MM.1S (cell line): ENCODE results near the gene MAPKAPK3.

Experiments
- EZH2 ChIP-seq: fragments of 300-600 bp; sonication (generic); optimal IDR thresholded peaks from 2 replicates; pipeline ENCODE3; 2017; ENCODE audit warnings: low read depth, mild to moderate bottlenecking, antibody characterized with exemption, low read length, mixed read lengths
- TF ChIP-seq, protein P1 (sequence below): fragments of 300-600 bp; sonication (generic); IDR thresholded peaks from 2 replicates; pipeline ENCODE4 v1.5.1; 2016; ENCODE audit warnings: antibody characterized with exemption, low read length, mixed read lengths

DNA sequence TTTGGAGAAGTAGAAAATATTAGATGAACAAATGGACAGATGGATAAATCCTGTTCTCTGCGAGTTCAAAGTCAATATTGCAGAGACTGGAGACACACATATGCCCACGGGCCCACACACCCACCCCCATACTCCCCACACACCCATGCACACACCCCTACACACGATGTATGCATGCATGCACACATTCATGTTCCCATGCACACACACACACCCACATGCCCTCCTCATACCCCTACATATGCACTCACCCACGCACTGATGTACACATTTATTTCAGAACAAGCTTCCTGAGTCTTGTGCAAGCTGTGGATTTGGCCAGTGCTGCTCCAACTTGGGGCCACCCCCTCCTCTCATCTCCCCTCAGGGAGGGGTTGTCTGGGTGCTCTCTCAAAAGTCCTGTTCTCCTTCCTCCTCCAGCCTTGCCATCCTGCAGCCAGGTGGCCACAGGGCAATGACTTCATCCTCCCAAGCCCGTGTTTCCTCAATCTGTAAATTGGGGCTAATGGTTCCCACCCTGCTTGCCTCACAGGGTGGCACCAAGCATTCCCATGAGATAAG lies 16.4 kb downstream of the MAPKAPK3 start:
- TF ChIP-seq EZH2, result no peak
- TF ChIP-seq, protein P1, sequence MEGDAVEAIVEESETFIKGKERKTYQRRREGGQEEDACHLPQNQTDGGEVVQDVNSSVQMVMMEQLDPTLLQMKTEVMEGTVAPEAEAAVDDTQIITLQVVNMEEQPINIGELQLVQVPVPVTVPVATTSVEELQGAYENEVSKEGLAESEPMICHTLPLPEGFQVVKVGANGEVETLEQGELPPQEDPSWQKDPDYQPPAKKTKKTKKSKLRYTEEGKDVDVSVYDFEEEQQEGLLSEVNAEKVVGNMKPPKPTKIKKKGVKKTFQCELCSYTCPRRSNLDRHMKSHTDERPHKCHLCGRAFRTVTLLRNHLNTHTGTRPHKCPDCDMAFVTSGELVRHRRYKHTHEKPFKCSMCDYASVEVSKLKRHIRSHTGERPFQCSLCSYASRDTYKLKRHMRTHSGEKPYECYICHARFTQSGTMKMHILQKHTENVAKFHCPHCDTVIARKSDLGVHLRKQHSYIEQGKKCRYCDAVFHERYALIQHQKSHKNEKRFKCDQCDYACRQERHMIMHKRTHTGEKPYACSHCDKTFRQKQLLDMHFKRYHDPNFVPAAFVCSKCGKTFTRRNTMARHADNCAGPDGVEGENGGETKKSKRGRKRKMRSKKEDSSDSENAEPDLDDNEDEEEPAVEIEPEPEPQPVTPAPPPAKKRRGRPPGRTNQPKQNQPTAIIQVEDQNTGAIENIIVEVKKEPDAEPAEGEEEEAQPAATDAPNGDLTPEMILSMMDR, result no peak
